AML-193 (cell line): Measurements from ENCODE around the gene SIAH1.
"Not testable (repeated sequence)": the region's sequence is repeated elsewhere in the genome, so short reads cannot be mapped to it uniquely, and the experiment has no call there.

ENCODE experiments used
- DNase-seq, 2 experiments: peaks; one replicate each; lab custom pipeline; 2025; lab: John Stamatoyannopoulos, UW

The SIAH1 gene

GRCh38 chr16:48385253-48386150 lies at the start of gene SIAH1:
Gene SIAH1 (minus strand): TSS chr16:48385413. CDS start chr16:48362428, 22,985 bp downstream.
- peak; percentile 45 to 57 for DNase-seq

GRCh38 chr16:48434653-48435317 lies 49.6 kb upstream of the SIAH1 start:
- DNase-seq = peak; percentile 52 to 73

GRCh38 chr16:48433850-48434530 lies 48.8 kb upstream of the SIAH1 start:
- peak; percentile 50 to 58 for DNase-seq

GRCh38 chr16:48433116-48433849 lies 48.1 kb upstream of the SIAH1 start:
- no peak for DNase-seq

GRCh38 chr16:48432136-48432535 lies 46.9 kb upstream of the SIAH1 start:
- DNase-seq = peak; percentile 61 to 64

- no peak for DNase-seq
Measured at GRCh38 chr16:48430890-48431289, 45.7 kb upstream of the SIAH1 start.

GRCh38 chr16:48426244-48427141 lies 41.3 kb upstream of the SIAH1 start:
- DNase-seq = no peak

GRCh38 chr16:48422537-48422936 lies 37.3 kb upstream of the SIAH1 start:
- no peak for DNase-seq

GRCh38 chr16:48421741-48422140 lies 36.5 kb upstream of the SIAH1 start:
- DNase-seq = no peak

- DNase-seq = no peak
Measured at GRCh38 chr16:48420437-48420836, 35.2 kb upstream of the SIAH1 start.

GRCh38 chr16:48416617-48417016 lies 31.4 kb upstream of the SIAH1 start:
- DNase-seq = not testable (repeated sequence)

- no peak for DNase-seq
Measured at GRCh38 chr16:48413272-48413671, 28.1 kb upstream of the SIAH1 start.

- DNase-seq = no peak
Measured at GRCh38 chr16:48409839-48410632, 24.8 kb upstream of the SIAH1 start.

GRCh38 chr16:48408688-48409087 lies 23.5 kb upstream of the SIAH1 start:
- peak in 1 of 2 experiments; percentile 12 for DNase-seq

GRCh38 chr16:48405907-48406306 lies 20.7 kb upstream of the SIAH1 start:
- no peak for DNase-seq

- DNase-seq = no peak
Measured at GRCh38 chr16:48405153-48405552, 19.9 kb upstream of the SIAH1 start.

- DNase-seq = not testable (repeated sequence)
Measured at GRCh38 chr16:48402547-48402946, 17.3 kb upstream of the SIAH1 start.

- no peak for DNase-seq
Measured at GRCh38 chr16:48395375-48395774, 10.2 kb upstream of the SIAH1 start.

GRCh38 chr16:48394355-48394703 lies 9.1 kb upstream of the SIAH1 start:
- peak in 1 of 2 experiments; percentile 13 for DNase-seq
